Measurements from ENCODE around the gene NF1. TPM values are rescaled to one million over a fixed set of nuclear protein-coding genes. Genes with fewer than 3 reads are reported as not detected.
A peak's percentile ranks its signal among the peaks of the same experiment; 100 is the strongest.

The NF1 gene
- polyA plus RNA-seq, 1 of the 3 experiments (the other 2 are of a cell fraction) = 19.6 TPM

DNA sequence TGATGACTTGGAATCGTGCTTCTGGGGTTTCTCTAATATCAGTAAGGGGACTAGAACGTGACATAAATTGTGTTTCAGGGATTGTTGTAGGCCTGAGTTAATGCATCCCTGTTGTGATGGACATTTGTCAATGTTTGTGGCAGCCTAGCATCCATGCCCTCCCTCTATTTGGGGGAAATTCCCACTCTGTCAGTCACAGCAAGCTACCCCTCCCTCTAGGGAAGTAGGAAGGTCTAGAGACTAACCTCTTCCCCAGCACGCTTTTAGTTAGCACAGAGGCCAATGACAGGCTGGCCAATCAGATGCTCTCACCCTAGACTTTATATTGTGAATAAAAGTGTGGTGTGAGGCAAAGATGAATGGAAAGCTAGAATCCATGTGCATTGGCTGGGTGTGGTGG is 32.4 kb upstream of the NF1 start (continued):
- TF ChIP-seq FOXJ3 (CRISPR knock-in tag; IDR thresholded peaks at IDR 0.05) (no peak), EZH2phosphoT487 (IDR thresholded peaks at IDR 0.05; ENCODE audit: borderline replicate concordance, low read depth) (no peak), RCOR1 (IDR thresholded peaks at IDR 0.05; ENCODE audit: low read length) (no peak)
- TF ChIP-seq, protein P1, sequence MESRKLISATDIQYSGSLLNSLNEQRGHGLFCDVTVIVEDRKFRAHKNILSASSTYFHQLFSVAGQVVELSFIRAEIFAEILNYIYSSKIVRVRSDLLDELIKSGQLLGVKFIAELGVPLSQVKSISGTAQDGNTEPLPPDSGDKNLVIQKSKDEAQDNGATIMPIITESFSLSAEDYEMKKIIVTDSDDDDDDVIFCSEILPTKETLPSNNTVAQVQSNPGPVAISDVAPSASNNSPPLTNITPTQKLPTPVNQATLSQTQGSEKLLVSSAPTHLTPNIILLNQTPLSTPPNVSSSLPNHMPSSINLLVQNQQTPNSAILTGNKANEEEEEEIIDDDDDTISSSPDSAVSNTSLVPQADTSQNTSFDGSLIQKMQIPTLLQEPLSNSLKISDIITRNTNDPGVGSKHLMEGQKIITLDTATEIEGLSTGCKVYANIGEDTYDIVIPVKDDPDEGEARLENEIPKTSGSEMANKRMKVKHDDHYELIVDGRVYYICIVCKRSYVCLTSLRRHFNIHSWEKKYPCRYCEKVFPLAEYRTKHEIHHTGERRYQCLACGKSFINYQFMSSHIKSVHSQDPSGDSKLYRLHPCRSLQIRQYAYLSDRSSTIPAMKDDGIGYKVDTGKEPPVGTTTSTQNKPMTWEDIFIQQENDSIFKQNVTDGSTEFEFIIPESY (IDR thresholded peaks at IDR 0.05; ENCODE audit: borderline replicate concordance, low read depth) = no peak
- TF ChIP-seq, protein P2, sequence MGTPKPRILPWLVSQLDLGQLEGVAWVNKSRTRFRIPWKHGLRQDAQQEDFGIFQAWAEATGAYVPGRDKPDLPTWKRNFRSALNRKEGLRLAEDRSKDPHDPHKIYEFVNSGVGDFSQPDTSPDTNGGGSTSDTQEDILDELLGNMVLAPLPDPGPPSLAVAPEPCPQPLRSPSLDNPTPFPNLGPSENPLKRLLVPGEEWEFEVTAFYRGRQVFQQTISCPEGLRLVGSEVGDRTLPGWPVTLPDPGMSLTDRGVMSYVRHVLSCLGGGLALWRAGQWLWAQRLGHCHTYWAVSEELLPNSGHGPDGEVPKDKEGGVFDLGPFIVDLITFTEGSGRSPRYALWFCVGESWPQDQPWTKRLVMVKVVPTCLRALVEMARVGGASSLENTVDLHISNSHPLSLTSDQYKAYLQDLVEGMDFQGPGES (IDR thresholded peaks at IDR 0.05; ENCODE audit: low read depth, low read length) = no peak

DNA sequence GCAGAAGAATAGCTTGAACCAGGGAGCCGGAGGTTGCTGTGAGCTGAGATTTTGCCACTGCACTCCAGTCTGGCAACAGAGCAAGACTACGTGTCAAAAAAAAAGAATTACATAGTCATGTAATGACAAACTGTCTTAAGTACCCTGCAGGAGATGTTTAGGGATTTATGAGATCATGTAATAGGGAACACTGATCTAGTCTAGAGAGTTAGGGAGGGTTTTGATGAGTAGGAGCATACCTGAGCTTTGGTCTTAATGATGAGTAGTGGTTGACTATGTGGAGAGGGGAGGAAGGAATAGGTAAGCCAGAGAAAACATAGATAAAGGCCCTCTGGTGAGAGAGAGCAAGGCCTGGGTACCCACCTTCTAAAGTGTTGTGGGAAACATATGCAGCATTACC is 30.1 kb upstream of the NF1 start:
- DNase-seq = no peak
- no peaks in the 10 kb centered on the region for H3K36me3 ChIP-seq (replicated peaks in 1 of 2; ENCODE audit: control insufficient read depth in 1 of 2, insufficient read depth in 2 of 2, low read length in 1 of 2)
- ChIA-PET CTCF (no interaction called here), POLR2A (no interaction called here)
- H3K4me1 ChIP-seq (ENCODE audit: control insufficient read depth in 1 of 2, insufficient read depth in 2 of 2, low read depth in 1 of 2, low read length in 1 of 2) = 0 out of 4 replicates have a peak, but pooled peaks cover 0 to 13% of the 10 kb centered on the region in 2 experiments
- H3K27me3 ChIP-seq (ENCODE audit: insufficient read depth) = no peaks in the 10 kb centered on the region
- no peak overlapping the region for H3K9ac ChIP-seq
- no peaks in the 10 kb centered on the region for H4K20me1 ChIP-seq (ENCODE audit: insufficient read depth)
- H3K4me2 ChIP-seq = no peak overlapping the region
- TF ChIP-seq, protein P2 (IDR thresholded peaks at IDR 0.05; ENCODE audit: low read depth, low read length) = no peak
- TF ChIP-seq ELF1 (IDR thresholded peaks at IDR 0.05) (no peak), GABPA (IDR thresholded peaks at IDR 0.05; ENCODE audit: low read depth) (no peak), FOSL2 (IDR thresholded peaks at IDR 0.05; ENCODE audit: borderline replicate concordance, low read depth) (no peak)
- WGBS (ENCODE audit: low lambda C conversion rate) = 80% methylated on average over 2 of the region's 2 CpGs
- no peaks in the 10 kb centered on the region for H3K9me3 ChIP-seq
- H3K27ac ChIP-seq (ENCODE audit: low read depth in 2 of 2, low read length in 1 of 2) = no peak overlapping the region
- no peaks in the 10 kb centered on the region for H3K79me2 ChIP-seq (ENCODE audit: insufficient read depth)
- no peaks in the 10 kb centered on the region for H3K9me2 ChIP-seq
- H2AFZ ChIP-seq (ENCODE audit: low read depth) = no peak overlapping the region
- no peak overlapping the region for H3K4me3 ChIP-seq (ENCODE audit: low read depth in 2 of 2, low read length in 1 of 2)
- H3F3A ChIP-seq (replicated peaks; ENCODE audit: insufficient read depth) = peaks cover 16% of the 10 kb centered on the region

DNA sequence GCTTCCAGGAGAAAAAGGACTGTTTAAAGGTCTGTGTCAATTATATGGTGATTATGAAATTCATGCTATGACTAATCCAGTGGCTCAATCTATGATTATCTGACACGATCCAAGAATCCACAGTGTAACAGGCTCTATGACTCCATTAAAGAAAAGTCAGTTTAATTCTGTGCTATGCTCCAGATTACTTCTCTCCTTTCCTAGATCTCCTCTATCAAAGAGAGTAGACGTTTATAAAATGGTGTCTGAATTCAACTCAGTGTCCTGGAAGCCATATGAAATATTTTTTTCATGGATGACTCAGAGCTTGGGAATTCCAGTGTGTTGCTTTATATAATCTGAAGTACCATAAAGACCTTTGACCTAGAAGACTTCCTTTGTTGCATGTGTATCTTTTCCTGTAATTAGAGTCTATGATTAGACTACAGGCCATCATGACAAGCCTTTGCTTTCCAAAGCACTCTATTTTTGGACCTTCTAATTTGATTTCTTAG is 27.0 kb upstream of the NF1 start:
- Histone ChIP-seq H2AFZ (ENCODE audit: low read depth) (peak overlapping the region; percentile 75), H3F3A (replicated peaks; ENCODE audit: insufficient read depth) (peaks cover 16% of the 10 kb centered on the region), H3K4me2 (peak overlapping the region; percentile 53), H3K79me2 (ENCODE audit: insufficient read depth) (no peaks in the 10 kb centered on the region), H3K4me3 (ENCODE audit: low read depth in 2 of 2, low read length in 1 of 2) (no peak overlapping the region), H3K27ac (ENCODE audit: low read depth in 2 of 2, low read length in 1 of 2) (peak overlapping the region; percentile 55 to 73; a peak in 3 of 4 replicates), H3K4me1 (ENCODE audit: control insufficient read depth in 1 of 2, insufficient read depth in 2 of 2, low read depth in 1 of 2, low read length in 1 of 2) (0 out of 4 replicates have a peak, but pooled peaks cover 0 to 13% of the 10 kb centered on the region in 2 experiments), H3K36me3 (replicated peaks in 1 of 2; ENCODE audit: control insufficient read depth in 1 of 2, insufficient read depth in 2 of 2, low read length in 1 of 2) (no peaks in the 10 kb centered on the region), H3K9me2 (no peaks in the 10 kb centered on the region), H3K9me3 (no peaks in the 10 kb centered on the region), H4K20me1 (ENCODE audit: insufficient read depth) (no peaks in the 10 kb centered on the region), H3K9ac (peak overlapping the region; percentile 43; the same call in 1 of the 2 replicates), H3K27me3 (ENCODE audit: insufficient read depth) (no peaks in the 10 kb centered on the region)
- POLR2A ChIA-PET = no interaction called here
- DNase-seq = no peak
- WGBS (ENCODE audit: low lambda C conversion rate) = 8% methylated on average over 2 of the region's 2 CpGs
- CTCF ChIA-PET = no interaction called here
- TF ChIP-seq, protein P2 (IDR thresholded peaks at IDR 0.05; ENCODE audit: low read depth, low read length) = no peak
- TF ChIP-seq FOSL2 (IDR thresholded peaks at IDR 0.05; ENCODE audit: borderline replicate concordance, low read depth) (peak; percentile 77), GABPA (IDR thresholded peaks at IDR 0.05; ENCODE audit: low read depth) (no peak), YY1 (IDR thresholded peaks at IDR 0.05; ENCODE audit: low read depth) (no peak), NRF1 (IDR thresholded peaks at IDR 0.05; ENCODE audit: low read depth, low read length) (no peak), TAF1 (IDR thresholded peaks at IDR 0.05; ENCODE audit: borderline replicate concordance, low read depth, low read length) (no peak), EP300 (IDR thresholded peaks at IDR 0.05; ENCODE audit: borderline replicate concordance in 1 of 2, low read depth in 1 of 2, low read length in 1 of 2) (0 out of 4 replicates have a peak, but pooled peaks of 1 of the 2 experiments have one; percentile 16), SMC3 (IDR thresholded peaks at IDR 0.05; ENCODE audit: low read depth, low read length) (no peak), JUND (IDR thresholded peaks at IDR 0.05) (peak; percentile 83), GATA2 (CRISPR knock-in tag; IDR thresholded peaks at IDR 0.05) (no peak), EZH2phosphoT487 (IDR thresholded peaks at IDR 0.05; ENCODE audit: borderline replicate concordance, low read depth) (no peak), FOXM1 (IDR thresholded peaks at IDR 0.05; ENCODE audit: low read depth) (no peak)
- TF ChIP-seq, protein P3, sequence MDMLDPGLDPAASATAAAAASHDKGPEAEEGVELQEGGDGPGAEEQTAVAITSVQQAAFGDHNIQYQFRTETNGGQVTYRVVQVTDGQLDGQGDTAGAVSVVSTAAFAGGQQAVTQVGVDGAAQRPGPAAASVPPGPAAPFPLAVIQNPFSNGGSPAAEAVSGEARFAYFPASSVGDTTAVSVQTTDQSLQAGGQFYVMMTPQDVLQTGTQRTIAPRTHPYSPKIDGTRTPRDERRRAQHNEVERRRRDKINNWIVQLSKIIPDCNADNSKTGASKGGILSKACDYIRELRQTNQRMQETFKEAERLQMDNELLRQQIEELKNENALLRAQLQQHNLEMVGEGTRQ (IDR thresholded peaks at IDR 0.05; ENCODE audit: borderline replicate concordance, low read depth, low read length) = no peak
